HG03159 (cell line): ENCODE results near the gene RDH8.

Experiments
- ATAC-seq: cut with Tn5 transposase; IDR thresholded peaks from one replicate; pipeline ENCODE4 v1.9.1; 2021; ENCODE audit warnings: mild to moderate bottlenecking, moderate library complexity; ENCODE audit not compliant: unreplicated experiment

Gene RDH8

DNA sequence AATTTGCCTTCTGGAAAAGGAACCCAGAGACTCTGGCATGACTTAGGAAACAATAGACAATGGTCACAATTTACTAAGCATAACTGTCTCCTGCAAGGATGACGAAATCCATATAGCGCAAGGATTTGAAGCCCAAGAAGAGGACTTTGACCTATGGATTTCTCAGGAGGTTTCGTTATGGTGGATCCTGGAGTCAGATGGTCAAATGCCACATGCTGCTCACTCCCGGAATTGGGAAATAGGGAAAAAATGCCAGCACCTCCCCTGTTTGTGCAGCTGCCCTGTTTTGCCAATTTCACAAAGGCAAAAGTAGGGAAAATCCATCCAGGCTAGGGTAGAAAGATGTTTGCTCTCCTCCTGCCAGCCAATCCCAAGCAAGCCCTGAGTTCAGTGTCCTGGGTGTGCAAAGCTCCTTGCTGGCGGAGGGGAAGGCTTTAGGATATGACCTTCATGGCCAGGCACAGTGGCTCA, 23.4 kb downstream of the RDH8 start:
- ATAC-seq, result no peak

DNA sequence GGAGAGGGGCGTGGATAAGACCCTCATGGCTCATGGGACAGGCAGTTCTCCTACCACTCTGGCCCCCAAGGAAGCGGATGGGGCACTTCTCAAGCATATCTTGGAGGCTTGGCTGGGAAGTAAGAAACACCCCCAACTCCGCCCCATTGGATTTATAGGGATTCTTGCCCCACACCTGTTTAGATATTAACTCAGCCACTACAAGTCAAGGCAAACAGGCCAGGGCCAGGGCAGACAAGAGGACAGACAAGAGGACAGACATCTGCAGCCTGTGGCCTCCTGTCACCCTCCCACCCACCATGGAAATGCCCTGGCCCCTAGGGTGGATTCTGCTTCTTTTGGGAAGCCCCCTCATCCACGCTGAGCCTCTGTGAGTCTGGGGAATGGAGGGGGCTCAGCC, 24.1 kb downstream of the RDH8 start:
- ATAC-seq, result no peak

DNA sequence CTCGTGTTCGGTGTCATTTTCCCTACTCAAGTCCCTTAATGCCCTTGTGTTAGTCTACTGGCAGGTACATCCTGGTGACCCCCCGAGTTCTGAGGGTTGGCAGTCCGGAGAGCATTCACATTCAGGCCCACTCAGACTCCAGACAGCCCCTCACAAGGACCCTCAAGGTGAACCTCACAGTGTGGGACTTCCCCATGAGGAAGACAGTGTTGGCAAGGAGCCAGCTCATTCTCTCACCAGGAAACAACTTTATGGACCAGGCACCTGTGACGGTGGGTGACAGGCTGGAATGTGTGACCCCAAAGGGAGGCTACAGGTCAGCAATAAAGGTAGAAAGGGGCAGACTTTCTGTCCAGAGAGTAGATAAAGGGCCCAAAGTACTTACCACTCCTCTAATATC, 24.5 kb downstream of the RDH8 start:
- no peak for ATAC-seq

DNA sequence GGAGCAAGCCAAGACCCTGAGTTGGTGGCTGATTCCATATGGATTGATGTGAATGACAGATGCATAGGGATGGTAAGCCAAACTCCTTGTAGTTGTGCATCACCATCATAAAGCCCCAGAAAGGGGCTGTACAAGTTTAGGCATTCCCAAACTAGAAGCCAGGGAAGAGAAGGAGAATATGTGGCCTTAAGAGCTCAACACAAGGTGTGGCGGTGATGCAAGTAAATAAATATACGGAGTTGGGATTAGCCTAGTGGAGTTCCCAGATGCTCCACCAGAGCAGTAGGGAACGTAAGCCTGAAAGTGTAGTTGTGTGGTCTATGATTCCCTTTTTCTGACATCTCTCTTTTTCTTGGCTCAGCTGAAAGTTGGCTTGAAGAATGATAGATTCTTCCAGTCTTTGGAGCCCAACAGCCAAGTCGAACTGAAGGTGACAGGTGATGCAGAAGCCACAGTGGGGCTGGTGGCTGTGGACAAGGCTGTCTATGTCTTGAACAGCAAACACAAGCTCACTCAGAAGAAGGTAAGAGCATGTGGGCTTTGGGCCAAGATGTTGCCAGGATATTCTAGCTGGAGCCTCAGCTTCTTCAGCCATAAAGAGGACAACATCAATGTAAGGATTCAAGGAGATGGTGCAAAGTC, 30.1 kb downstream of the RDH8 start:
- ATAC-seq, result no peak

- no peak for ATAC-seq
Measured at GRCh38 chr19:10044390-10044789, 31.1 kb downstream of the RDH8 start.

DNA sequence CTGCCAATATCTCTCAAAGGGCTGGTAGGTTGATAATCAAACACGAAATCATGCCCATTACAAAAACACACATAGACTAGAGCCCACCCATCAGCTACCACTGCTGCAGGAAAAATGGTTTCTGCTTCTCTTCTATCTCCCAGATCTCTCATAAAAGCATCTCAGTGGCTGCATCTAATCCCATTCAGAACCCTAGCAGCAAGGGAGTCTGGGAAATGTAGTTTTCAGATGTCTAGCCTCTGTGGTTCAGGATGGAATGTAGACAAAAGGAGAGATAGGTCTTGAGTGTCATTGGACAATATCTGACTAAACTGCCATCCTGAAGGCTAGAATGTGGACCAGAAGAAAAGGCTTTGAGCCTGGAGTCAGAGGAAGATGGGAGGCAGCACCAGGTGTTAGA, 32.1 kb downstream of the RDH8 start:
- no peak for ATAC-seq

GRCh38 chr19:10049626-10050025, 36.3 kb downstream of the RDH8 start:
- ATAC-seq, result no peak

DNA sequence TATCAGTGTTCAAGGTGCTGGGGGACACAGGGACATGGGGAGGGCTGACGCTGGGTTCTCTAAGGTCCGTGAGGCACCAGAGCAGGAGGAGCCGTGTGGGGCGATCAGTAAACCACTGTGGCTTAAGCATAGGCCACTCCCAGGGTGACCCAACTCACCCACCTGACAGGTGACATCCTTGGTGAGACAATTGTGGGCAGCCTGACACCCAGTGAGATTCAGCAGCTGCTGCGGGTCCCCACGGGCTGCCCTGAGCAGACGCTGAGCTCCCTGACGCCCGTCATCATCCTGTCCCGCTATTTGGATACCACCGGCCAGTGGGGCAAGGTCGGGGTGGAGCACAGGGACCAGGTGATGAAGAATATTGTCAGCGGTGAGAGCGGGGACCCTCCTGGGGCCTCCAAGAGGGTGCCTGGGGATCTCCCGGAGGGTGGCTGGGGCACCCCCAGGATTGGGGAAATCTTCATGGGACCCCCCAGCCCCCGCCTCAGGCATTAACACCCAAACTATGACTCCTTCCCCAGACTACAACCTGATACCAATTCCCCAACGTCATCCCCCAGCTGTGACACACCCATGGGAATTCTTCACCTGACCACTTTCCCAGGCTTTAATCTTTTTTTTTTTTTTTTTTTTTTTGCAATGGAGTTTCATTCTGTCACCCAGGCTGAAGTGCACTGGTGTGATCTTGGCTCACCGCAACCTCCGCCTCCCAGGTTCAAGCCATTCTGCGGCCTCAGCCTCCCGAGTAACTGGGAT, 39.5 kb downstream of the RDH8 start:
- ATAC-seq, result no peak

DNA sequence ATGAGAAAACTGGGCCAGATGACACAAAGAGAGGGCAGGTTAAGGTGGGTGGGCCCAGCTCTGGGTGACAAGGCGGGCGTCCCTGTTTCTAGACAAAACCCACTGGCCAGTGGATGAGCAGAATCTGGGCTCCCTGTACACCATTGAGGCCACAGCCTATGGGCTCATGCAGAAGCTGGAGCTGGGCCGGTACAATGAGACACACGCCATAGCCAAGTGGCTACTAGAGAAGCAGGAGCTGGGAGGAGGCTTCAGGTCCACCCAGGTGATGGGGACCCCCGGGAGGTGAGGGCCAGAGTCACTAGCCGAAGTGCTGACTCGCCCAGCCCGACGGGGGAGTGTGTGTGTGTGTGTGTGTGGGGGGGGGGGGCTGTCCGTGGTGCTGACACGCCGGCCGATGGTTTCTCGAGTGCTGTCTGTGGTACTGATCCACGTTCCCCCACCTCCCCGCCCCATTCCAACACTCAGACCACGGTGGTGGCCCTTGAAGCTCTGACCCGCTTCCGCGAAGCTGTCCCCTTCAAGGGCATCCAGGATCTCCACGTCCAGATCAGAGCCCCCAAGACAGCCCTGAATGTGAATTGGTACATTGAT, 48.5 kb downstream of the RDH8 start:
- no peak for ATAC-seq

- no peak for ATAC-seq
Measured at GRCh38 chr19:10068205-10068604, 54.9 kb downstream of the RDH8 start.

- ATAC-seq, result no peak
Measured at GRCh38 chr19:10069046-10069445, 55.8 kb downstream of the RDH8 start.

GRCh38 chr19:10070730-10071446, 57.6 kb downstream of the RDH8 start:
- ATAC-seq, result no peak
